ENCODE measurements around the gene ARMC5.
"Not testable (repeated sequence)": the region's sequence is repeated elsewhere in the genome, so short reads cannot be mapped to it uniquely, and the experiment has no call there.

ARMC5 gene

GRCh38 chr16:31430380-31431052, 28.8 kb upstream of the ARMC5 start:
- H2AFZ ChIP-seq (ENCODE audit: low read length, unreplicated experiment): no peak overlapping the region
- H3K36me3 ChIP-seq (ENCODE audit: insufficient read depth, low read length): no peaks in the 10 kb centered on the region
- no peaks in the 10 kb centered on the region for H3K27me3 ChIP-seq (ENCODE audit: insufficient read depth, low read length)
- no peaks in the 10 kb centered on the region for H3K79me2 ChIP-seq (ENCODE audit: control insufficient read depth, insufficient read depth, low read length, unreplicated experiment)
- no peak overlapping the region for H3K27ac ChIP-seq (ENCODE audit: low read depth, low read length)
- peaks cover 3% of the 10 kb centered on the region for H3K4me1 ChIP-seq (ENCODE audit: control insufficient read depth, insufficient read depth, low read length, unreplicated experiment)
- no peak overlapping the region for H3K4me3 ChIP-seq (ENCODE audit: low read depth, low read length)

- H3K36me3 ChIP-seq (ENCODE audit: insufficient read depth, low read length): no peaks in the 10 kb centered on the region
Observed at GRCh38 chr16:31435341-31436220, 23.7 kb upstream of the ARMC5 start.

GRCh38 chr16:31436221-31437045, 22.9 kb upstream of the ARMC5 start:
- H2AFZ ChIP-seq (ENCODE audit: low read length, unreplicated experiment): no peak overlapping the region
- no peaks in the 10 kb centered on the region for H3K79me2 ChIP-seq (ENCODE audit: control insufficient read depth, insufficient read depth, low read length, unreplicated experiment)
- H3K36me3 ChIP-seq (ENCODE audit: insufficient read depth, low read length): no peaks in the 10 kb centered on the region
- H3K4me3 ChIP-seq (ENCODE audit: low read depth, low read length): no peak overlapping the region
- no peak overlapping the region for H3K27ac ChIP-seq (ENCODE audit: low read depth, low read length)
- no peaks in the 10 kb centered on the region for H3K27me3 ChIP-seq (ENCODE audit: insufficient read depth, low read length)
- no peaks in the 10 kb centered on the region for H3K4me1 ChIP-seq (ENCODE audit: control insufficient read depth, insufficient read depth, low read length, unreplicated experiment)

More at GRCh38 chr16:31435341-31436220, 23.7 kb upstream of the ARMC5 start:
- Histone ChIP-seq H3K4me3 (ENCODE audit: low read depth, low read length) (no peak overlapping the region), H2AFZ (ENCODE audit: low read length, unreplicated experiment) (no peak overlapping the region), H3K4me1 (ENCODE audit: control insufficient read depth, insufficient read depth, low read length, unreplicated experiment) (no peaks in the 10 kb centered on the region), H3K27me3 (ENCODE audit: insufficient read depth, low read length) (no peaks in the 10 kb centered on the region), H3K27ac (ENCODE audit: low read depth, low read length) (no peak overlapping the region), H3K79me2 (ENCODE audit: control insufficient read depth, insufficient read depth, low read length, unreplicated experiment) (no peaks in the 10 kb centered on the region)

- Histone ChIP-seq H3K36me3 (ENCODE audit: insufficient read depth, low read length) (no peaks in the 10 kb centered on the region), H2AFZ (ENCODE audit: low read length, unreplicated experiment) (no peak overlapping the region), H3K27ac (ENCODE audit: low read depth, low read length) (no peak overlapping the region), H3K79me2 (ENCODE audit: control insufficient read depth, insufficient read depth, low read length, unreplicated experiment) (peaks cover 2% of the 10 kb centered on the region), H3K4me1 (ENCODE audit: control insufficient read depth, insufficient read depth, low read length, unreplicated experiment) (no peaks in the 10 kb centered on the region), H3K27me3 (ENCODE audit: insufficient read depth, low read length) (no peaks in the 10 kb centered on the region), H3K4me3 (ENCODE audit: low read depth, low read length) (no peak overlapping the region)
Observed at GRCh38 chr16:31438414-31438813, 20.9 kb upstream of the ARMC5 start.

- H3K27me3 ChIP-seq (ENCODE audit: insufficient read depth, low read length); H3K4me3 ChIP-seq (ENCODE audit: low read depth, low read length); H3K4me1 ChIP-seq (ENCODE audit: control insufficient read depth, insufficient read depth, low read length, unreplicated experiment); H3K36me3 ChIP-seq (ENCODE audit: insufficient read depth, low read length); H3K27ac ChIP-seq (ENCODE audit: low read depth, low read length); H2AFZ ChIP-seq (ENCODE audit: low read length, unreplicated experiment); H3K79me2 ChIP-seq (ENCODE audit: control insufficient read depth, insufficient read depth, low read length, unreplicated experiment): not testable (repeated sequence)
Observed at GRCh38 chr16:31439023-31439422, 20.3 kb upstream of the ARMC5 start.

GRCh38 chr16:31439519-31439918, 19.8 kb upstream of the ARMC5 start:
- H3K4me1 ChIP-seq (ENCODE audit: control insufficient read depth, insufficient read depth, low read length, unreplicated experiment): no peaks in the 10 kb centered on the region

GRCh38 chr16:31440516-31441184, 18.7 kb upstream of the ARMC5 start:
- Histone ChIP-seq H3K27me3 (ENCODE audit: insufficient read depth, low read length) (no peaks in the 10 kb centered on the region), H3K4me3 (ENCODE audit: low read depth, low read length) (no peak overlapping the region), H3K36me3 (ENCODE audit: insufficient read depth, low read length) (no peaks in the 10 kb centered on the region), H3K79me2 (ENCODE audit: control insufficient read depth, insufficient read depth, low read length, unreplicated experiment) (peaks cover 2% of the 10 kb centered on the region), H2AFZ (ENCODE audit: low read length, unreplicated experiment) (no peak overlapping the region), H3K27ac (ENCODE audit: low read depth, low read length) (no peak overlapping the region), H3K4me1 (ENCODE audit: control insufficient read depth, insufficient read depth, low read length, unreplicated experiment) (no peaks in the 10 kb centered on the region)

More at GRCh38 chr16:31439519-31439918, 19.8 kb upstream of the ARMC5 start:
- Histone ChIP-seq H3K27ac (ENCODE audit: low read depth, low read length) (no peak overlapping the region), H3K79me2 (ENCODE audit: control insufficient read depth, insufficient read depth, low read length, unreplicated experiment) (peaks cover 2% of the 10 kb centered on the region), H2AFZ (ENCODE audit: low read length, unreplicated experiment) (no peak overlapping the region), H3K36me3 (ENCODE audit: insufficient read depth, low read length) (no peaks in the 10 kb centered on the region), H3K27me3 (ENCODE audit: insufficient read depth, low read length) (no peaks in the 10 kb centered on the region), H3K4me3 (ENCODE audit: low read depth, low read length) (no peak overlapping the region)

GRCh38 chr16:31441956-31442355, 17.3 kb upstream of the ARMC5 start:
- Histone ChIP-seq H3K27me3 (ENCODE audit: insufficient read depth, low read length) (no peaks in the 10 kb centered on the region), H3K36me3 (ENCODE audit: insufficient read depth, low read length) (no peaks in the 10 kb centered on the region), H3K79me2 (ENCODE audit: control insufficient read depth, insufficient read depth, low read length, unreplicated experiment) (peaks cover 2% of the 10 kb centered on the region), H2AFZ (ENCODE audit: low read length, unreplicated experiment) (no peak overlapping the region), H3K27ac (ENCODE audit: low read depth, low read length) (no peak overlapping the region), H3K4me3 (ENCODE audit: low read depth, low read length) (peak overlapping the region; percentile 86), H3K4me1 (ENCODE audit: control insufficient read depth, insufficient read depth, low read length, unreplicated experiment) (no peaks in the 10 kb centered on the region)

GRCh38 chr16:31445931-31446330, 13.4 kb upstream of the ARMC5 start:
- H2AFZ ChIP-seq (ENCODE audit: low read length, unreplicated experiment); H3K4me1 ChIP-seq (ENCODE audit: control insufficient read depth, insufficient read depth, low read length, unreplicated experiment); H3K27me3 ChIP-seq (ENCODE audit: insufficient read depth, low read length); H3K4me3 ChIP-seq (ENCODE audit: low read depth, low read length); H3K79me2 ChIP-seq (ENCODE audit: control insufficient read depth, insufficient read depth, low read length, unreplicated experiment); H3K27ac ChIP-seq (ENCODE audit: low read depth, low read length); H3K36me3 ChIP-seq (ENCODE audit: insufficient read depth, low read length): not testable (repeated sequence)

- H3K27me3 ChIP-seq (ENCODE audit: insufficient read depth, low read length): no peaks in the 10 kb centered on the region
- H2AFZ ChIP-seq (ENCODE audit: low read length, unreplicated experiment): no peak overlapping the region
- no peaks in the 10 kb centered on the region for H3K36me3 ChIP-seq (ENCODE audit: insufficient read depth, low read length)
- peaks cover 42% of the 10 kb centered on the region for H3K4me1 ChIP-seq (ENCODE audit: control insufficient read depth, insufficient read depth, low read length, unreplicated experiment)
- H3K79me2 ChIP-seq (ENCODE audit: control insufficient read depth, insufficient read depth, low read length, unreplicated experiment): peaks cover 14% of the 10 kb centered on the region
- H3K4me3 ChIP-seq (ENCODE audit: low read depth, low read length): no peak overlapping the region
- 0 out of 2 replicates have a peak overlapping the region, but pooled peaks have one; percentile 98 for H3K27ac ChIP-seq (ENCODE audit: low read depth, low read length)
Observed at GRCh38 chr16:31451201-31451600, 8.1 kb upstream of the ARMC5 start.

All from ACC112 (cell line).